GM21360 (cell line): ENCODE data around the gene HDGFL1.

ENCODE experiments used
- ATAC-seq: cut with Tn5 transposase; IDR thresholded peaks from one replicate; pipeline ENCODE4 v1.9.1; 2021; ENCODE audit warnings: mild to moderate bottlenecking, moderate library complexity; ENCODE audit not compliant: unreplicated experiment

HDGFL1 gene

DNA sequence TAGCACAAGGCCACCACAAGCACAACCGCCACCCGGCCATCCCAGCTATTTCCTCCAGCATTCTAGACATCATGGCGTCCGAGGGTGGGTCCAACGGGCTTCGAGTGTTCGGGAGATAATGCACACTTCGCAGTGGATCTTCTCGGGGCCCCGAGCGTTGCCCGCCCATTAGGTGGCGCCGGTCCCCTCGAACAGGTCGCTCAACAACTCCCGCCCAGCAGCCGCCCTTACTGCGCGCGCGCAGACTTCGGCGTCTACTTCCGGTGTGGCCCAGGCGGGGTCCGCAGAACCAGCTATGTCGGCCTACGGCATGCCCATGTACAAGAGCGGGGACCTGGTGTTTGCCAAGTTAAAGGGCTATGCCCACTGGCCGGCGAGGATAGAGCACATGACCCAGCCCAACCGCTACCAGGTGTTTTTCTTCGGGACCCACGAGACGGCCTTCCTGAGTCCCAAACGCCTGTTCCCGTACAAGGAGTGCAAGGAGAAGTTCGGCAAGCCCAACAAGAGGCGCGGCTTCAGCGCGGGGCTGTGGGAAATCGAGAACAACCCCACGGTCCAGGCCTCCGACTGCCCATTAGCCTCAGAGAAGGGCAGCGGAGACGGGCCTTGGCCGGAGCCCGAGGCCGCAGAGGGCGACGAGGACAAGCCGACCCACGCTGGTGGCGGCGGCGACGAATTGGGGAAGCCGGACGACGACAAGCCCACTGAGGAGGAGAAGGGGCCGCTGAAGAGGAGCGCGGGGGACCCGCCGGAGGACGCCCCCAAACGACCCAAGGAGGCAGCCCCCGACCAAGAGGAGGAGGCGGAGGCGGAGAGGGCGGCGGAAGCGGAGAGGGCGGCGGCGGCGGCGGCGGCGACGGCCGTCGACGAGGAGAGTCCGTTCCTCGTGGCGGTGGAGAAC, at the start of gene HDGFL1:
Gene HDGFL1 (plus strand): TSS at position 286 of the 904 bp plus-strand sequence. CDS start 10 bp downstream, at position 296.
- ATAC-seq = no peak

DNA sequence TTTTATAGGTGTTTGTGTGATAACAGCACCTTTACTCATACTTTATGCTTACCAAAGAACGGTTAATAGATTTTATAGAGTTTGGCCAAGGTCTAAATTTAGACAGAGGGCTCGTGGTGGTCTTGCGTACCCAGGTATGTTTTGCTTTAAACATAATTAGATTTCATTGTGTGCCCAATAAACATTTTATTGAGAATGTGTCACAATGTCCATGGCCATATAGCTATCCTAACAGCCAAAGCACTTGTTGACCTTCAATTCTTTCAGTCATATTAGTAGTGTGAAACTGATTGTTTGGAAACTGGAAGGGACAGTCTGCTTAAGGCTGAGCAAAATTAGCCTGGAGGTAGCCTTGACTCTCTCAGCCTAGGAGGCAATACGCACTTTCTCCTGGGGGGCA, 48.3 kb upstream of the HDGFL1 start:
- no peak for ATAC-seq

DNA sequence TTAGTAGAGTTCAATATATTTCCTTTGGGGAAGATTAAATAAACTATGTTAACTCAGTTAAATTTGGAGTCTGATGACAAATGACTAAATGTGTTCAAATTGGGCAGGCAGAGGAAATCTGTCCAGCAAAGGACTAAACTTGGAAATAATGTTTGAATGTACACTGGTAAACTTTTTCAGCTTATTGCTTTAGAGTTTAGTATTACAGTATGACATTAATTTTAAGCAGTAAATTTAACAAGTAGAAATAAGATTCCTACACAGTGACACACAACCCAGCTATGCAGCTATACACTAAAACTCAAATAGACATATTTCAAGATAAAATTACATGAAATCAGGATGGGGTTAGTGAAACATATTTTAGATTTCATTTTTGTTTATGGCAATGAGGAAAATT, 42.6 kb upstream of the HDGFL1 start:
- no peak for ATAC-seq

DNA sequence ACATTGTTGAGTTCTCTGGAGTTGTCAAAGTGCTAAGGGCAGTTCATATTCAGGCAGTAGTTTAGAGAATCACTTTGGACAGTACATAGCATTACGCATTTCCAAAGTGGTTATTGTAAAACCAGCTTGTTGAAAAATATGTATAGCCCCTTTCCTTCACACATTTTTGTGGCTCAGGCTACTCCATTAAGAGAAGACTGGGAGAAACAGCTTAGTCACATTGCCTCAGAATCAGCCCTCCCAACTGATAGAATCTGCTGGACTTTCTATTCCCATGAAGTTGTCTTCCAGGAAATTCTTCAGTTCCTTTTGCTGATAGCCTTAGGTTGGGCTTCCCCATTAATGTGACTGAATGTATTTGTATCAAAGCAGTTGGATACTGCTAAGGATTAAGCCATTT, 39.5 kb upstream of the HDGFL1 start:
- ATAC-seq = no peak

DNA sequence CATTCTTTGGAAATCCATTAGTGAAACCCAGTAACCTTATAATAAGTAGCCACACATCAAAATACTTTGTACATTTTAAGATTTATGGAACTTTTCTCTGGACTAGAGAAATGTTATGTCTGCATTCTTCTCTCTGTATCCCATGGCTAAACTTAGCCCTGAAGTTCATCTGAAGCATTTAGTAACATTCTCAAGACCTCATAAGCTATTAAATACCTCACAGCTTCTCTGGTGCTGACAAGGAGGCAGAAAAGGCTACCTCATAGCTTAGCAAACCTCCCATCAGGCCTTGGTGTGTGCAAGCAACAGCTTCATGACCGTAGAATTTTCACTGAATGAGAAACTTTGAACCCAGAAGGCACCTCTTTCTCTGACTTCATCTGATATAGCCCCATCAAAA, 38.9 kb upstream of the HDGFL1 start:
- no peak for ATAC-seq

DNA sequence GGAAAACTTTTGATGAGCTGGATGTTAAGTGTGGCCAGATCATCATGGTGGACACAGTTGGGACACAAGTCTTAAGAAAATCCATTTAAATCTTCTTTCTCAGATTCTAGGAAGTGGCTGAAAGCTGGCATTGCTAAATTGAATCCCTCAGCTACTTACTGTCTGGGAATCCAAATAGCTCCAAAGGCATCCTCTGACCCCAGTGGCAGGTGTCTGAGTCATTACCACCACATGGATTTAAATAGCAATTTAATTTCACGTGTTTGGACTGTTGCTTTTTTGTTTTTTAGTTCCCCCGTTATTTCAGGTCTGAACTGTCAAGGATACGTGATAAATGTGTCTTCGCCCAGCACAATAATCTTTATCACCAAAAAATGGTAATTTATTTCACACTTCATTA, 33.2 kb upstream of the HDGFL1 start:
- ATAC-seq = no peak

DNA sequence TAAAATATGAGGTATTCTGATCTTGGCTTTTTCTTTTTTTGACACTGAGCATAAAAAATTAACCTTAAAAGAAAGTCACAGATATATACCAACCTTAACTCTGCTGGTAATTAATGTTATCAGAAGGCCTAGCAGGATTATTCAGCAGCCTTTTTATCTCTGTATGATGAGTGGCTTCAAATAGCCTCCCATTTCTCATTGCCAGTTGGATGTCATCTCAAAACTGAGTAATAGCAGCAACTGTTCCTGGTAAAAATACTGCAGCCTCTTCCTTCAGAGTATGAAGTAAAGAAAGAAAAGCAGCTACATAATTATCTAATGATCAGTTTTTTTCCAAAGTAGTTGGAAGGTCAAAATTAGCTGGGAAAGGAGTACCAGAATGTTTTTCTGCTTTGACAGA, 24.9 kb upstream of the HDGFL1 start:
- no peak for ATAC-seq

DNA sequence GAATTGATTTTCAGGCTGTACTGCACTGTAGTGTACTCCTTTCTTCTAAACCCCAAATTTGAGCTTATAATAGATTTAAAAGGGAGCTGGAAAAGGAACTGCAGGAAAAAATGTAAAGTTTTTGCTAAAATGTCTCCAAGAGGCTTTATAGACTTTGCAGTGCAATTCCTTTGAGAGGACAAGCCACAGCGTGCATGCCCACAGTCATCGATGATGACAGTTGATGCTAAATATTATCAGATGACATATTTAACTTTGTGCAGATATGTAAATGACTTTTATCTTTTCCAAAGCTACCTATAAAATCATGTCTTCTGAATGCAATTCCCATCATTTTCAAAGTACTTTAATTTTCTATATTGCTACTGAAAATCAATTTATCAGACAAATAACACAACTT, 24.3 kb upstream of the HDGFL1 start:
- ATAC-seq = no peak

DNA sequence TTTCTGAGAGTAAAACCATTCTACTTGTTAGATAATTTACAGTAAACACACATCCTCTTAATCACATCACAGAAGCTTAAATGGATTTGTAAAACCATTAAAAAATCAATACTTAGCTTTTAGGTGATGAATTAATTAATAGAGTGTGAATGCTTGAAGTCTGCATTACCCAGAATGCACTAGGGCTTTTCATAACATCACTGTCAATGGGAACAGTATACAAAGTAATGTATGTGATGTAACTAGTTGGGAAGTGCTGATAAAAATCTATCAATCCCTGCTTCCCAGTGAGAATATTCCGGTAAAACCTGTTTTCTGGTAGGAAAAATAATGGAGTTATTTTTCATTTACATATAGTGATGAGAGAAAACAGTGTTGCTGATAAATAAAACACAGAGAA, 23.1 kb upstream of the HDGFL1 start:
- ATAC-seq = no peak

DNA sequence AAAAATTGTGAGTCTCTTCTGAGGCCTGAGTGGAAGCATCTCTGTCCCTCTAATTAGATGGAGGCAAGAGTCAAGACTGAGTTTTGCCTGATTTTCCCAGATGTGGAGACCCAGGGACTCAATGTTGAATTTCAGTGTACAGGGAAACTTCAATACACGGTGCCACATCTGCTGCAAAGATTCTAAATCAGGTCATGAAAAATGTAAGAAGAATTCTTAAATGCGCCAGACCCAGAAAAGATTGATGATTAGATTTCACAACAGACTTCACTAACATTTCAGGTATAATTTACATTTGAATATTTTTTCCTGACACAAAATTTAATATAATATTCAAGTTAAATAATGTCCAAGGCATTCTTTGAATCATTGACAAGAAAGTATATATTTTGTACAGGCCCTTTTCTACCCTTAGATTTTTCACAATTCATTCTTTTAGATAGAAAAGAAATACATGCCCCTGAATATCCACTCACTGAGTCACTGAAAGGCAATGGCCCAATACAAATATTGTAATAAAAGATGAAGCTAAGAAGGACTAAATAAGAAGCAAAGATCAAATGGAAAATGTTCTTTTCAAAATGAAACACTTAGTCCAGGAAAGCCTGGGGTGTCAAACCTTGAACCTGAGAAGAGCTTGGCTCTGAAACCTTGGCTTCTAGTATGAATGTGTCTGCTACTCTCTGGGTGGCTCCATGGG, 18.2 kb upstream of the HDGFL1 start:
- no peak for ATAC-seq

DNA sequence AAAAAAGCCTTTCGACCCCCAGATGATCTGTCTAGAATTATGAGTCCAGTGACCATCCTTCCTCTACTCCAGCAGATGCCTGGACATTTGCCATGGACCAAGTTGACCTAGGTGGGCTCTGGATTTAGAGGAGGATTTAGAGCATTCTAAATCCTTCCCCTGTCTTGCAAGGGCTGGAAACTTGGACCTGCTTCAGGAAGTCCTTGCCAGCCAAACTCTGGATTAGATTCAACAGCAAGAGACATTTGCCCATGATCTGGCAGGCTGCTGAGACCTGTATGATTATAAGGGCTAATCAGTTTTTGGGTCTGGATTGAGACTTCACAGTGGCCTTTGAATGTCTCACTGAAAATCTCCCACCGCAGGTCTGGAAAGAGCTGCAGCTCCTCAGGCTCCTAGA, 13.1 kb upstream of the HDGFL1 start:
- ATAC-seq = no peak

DNA sequence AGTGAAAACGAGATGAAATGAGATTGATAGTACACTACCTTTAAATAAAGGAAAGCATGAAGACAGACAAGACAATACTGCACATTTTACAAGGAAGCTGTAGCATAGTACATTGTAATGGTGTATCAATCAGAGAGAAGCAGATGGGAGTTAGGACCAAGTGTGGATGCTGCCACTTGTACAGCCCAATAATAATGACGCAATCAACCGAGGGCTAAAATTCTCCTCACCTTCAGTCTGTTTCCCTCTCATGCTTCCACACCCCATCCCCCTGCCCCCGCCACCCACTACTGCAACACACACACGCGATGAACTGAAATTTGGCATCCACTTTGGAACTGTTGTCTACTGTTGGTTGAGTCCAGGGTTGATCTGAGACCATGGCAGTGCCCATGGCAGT, 12.4 kb upstream of the HDGFL1 start:
- ATAC-seq = no peak

DNA sequence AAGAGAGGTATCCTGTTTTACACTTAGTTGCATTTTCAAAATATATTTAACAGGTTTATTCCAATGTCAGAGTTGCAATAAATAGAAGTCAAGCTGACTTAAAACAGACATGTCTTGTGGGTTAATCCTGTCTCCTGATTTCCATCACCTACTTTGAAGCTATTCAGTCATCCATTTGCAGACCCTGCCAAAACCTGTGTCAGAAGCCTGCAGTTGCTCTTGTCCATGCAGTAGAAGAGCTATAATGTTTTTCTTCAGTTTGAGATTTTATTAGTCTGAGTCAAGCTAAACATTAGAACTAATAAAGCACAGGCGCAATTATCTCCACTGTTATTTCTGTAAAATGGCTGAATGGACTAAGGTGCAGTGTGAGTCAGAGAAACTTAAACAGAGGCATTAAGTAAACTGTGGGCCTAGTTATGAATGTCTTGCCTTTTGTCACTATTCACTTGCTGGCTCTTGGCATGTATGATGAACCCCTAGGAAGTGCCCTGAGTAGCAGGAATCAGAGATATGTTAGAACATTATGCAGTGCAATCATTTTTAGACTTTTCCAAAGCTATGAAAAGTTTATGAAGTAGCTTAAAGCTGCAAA, 11.0 kb upstream of the HDGFL1 start:
- ATAC-seq = no peak

DNA sequence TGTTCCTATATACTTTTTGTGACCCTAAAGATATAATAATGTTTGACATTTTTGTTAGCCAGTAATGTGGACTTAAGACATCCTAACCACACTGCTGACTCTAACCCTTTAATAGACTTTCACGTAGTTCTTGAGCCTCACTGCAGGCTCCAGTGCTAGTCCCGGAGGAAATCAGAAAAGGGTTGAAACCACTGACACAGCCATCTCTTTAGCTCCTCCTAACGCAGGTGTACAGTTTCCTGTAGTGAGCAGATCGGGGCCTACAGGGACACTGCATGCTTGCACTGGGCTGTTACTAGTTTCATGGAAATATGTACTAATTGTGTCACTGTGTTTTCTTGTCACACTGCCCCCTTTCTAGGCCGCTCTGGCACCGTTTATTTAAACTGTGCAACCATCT, 512 bp upstream of the HDGFL1 start:
- ATAC-seq = no peak

DNA sequence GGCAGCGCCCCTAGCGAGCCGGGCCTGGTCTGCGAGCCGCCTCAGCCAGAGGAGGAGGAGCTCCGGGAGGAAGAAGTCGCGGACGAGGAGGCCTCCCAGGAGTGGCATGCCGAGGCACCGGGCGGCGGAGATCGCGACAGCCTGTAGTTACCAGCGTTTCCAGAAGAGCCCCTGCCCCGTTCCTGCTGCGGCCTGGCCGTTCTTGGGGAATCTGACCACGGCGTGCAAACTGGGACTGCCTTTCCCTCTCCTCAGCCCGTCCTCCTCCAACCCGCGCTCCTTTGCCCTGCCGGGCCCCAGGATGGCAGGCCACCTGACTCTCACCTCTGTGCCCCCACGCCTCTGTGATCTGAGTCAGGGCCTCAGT, 802 bp downstream of the HDGFL1 start:
- ATAC-seq = no peak

DNA sequence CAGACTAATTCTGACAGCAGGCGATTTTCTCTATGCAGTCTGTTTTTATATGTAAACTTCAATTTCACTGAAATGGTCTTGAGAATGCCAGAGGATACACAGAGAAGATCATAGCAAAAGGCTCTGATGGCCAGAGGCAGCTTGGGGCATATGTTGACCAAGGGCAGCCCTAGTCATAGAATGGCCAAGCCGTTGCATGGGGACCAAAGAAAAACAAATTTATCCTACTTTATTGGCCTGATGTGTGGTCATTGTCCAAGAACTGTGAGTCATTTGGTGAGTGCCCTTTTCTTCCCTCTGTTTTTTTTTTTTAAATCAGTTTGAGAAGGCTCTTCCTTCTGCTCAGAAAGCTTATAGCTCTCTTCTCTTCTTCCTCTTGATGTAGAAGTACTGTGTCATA, 5.8 kb downstream of the HDGFL1 start:
- ATAC-seq = no peak

DNA sequence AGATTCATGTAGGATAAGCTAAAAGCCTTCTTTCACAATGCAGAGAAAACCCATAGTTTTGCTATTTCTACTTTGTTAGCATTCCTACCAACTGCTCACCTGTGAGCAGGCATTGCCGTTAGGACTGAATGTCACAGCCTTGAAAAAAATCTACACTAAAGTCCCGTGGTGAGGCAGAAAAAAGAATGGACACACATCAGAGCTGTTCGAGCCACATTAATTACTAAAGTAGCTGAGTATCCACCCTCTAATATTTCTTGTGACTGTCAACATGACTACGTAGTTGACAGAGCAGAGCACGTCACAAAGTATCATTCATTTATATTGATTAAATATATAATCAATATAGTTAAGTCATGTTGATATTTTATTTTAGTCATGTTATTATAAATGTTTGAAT, 10.1 kb downstream of the HDGFL1 start:
- ATAC-seq = no peak

DNA sequence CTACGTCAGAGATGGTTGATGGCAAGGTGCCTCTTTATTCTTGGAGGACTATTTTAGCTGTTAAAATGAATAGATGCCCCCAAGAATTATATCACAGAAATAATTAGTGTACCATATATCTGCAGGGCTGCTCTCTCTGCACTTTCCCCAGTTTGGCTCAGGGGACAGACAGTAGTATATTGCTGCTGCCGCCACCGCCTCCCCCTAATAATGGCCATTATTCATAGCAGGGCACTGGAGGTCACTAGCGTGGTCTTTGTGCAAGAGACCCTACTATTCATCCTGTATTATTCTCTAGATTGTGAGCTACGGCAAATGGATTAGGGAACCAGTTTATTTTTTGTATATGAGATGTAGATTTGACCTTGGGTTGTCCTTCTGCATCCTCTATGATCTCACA, 11.0 kb downstream of the HDGFL1 start:
- no peak for ATAC-seq

DNA sequence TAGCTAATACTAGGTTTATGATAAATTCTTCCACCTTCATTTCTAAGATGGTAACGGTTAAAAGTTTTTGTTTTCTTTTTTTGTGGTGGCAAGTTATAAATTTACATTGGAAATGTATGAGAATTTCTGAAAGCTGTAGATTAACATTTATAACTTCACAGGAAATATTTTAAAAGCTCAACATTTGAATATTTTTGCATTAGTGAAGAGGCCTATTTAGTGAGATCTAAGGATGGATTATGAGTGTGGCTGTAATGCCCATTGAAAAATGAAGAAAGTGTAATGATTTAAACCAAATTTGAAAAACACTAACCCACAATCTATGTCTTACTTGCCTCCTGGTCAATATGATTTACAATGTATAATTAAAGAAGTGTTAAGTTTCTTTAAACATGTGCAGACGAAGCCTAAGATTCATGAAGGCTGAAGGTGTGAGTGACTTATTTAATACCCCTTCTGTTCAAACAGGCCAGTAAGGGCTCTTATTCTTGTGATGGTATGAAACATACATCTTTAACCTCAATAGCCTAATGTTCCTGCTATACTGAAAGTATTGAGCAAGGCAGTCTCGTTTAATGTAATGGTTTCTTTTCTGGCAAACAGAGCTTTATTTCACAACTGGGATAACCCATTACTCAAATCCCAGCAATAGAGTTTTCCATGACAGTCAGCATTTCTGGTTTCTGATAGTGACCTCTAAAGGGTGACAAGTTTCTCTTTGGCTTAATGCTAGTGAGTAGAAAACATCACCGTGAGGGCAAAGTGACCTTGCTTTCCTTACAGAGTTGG, 13.2 kb downstream of the HDGFL1 start:
- ATAC-seq = no peak

DNA sequence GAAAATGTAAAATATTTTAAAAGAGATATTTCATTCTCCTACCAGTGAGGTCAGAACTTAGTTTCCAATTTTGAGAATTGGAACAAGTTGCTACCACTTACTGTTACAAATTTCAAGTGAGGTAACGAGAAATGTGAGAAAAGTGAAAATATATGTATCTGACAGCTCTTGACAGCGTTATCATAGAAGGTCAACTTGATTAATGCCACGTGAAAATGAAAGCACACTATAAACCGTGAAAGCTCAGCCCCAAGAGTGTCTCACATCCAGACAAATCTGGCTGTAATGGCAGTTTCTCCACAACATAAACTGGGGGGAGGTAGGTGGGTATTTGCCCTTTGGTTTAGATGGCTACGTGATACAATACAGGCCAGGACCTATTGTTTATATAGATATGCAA, 13.9 kb downstream of the HDGFL1 start:
- no peak for ATAC-seq

DNA sequence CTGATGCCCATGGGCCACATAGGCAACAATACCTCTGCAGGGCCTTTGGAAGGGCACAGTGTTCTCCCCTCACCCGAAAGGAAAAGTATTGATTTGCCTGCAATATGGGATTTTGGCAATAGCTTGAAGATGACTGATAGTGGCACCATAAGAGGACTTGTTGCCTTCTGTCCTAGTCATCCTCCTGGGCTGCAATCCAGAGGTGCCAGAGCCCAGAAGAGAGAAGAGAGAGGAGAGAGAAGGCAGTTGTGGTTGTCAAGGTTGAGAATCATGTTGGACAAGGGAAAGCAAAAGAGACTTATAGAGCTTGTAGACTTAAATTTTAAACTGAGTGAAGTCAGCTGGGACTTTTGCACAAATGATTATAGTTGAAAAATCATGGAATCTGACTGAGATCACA, 14.6 kb downstream of the HDGFL1 start:
- ATAC-seq = no peak
